Effector memory CD4-positive, alpha-beta T cell (primary cell): ENCODE measurements around the gene KIF26B.

ENCODE experiments used
- DNase-seq, 3 donors: peaks; one replicate each; pipeline ENCODE4 v3.0.0-alpha.2; 2020
- H3K27ac ChIP-seq: 2 replicates; pipeline ENCODE4 v1.7.0; 2013; ENCODE audit warnings: mild to moderate bottlenecking, low read length, moderate library complexity; ENCODE audit not compliant: insufficient read depth, poor library complexity, severe bottlenecking
- H3K27me3 ChIP-seq: replicated peaks from 2 replicates; pipeline ENCODE4 v1.7.0; 2013; ENCODE audit warnings: mild to moderate bottlenecking, low read length; ENCODE audit not compliant: insufficient read depth, control insufficient read depth, poor library complexity, severe bottlenecking
- H3K36me3 ChIP-seq: 2 replicates; pipeline ENCODE4 v1.7.0; 2013; ENCODE audit warnings: mild to moderate bottlenecking, low read length, moderate library complexity; ENCODE audit not compliant: control insufficient read depth, insufficient read depth
- H3K4me1 ChIP-seq: 2 replicates; pipeline ENCODE4 v1.7.0; 2013; ENCODE audit warnings: low read length, mild to moderate bottlenecking; ENCODE audit not compliant: control insufficient read depth, insufficient read depth, poor library complexity, severe bottlenecking
- H3K4me3 ChIP-seq: 2 replicates; pipeline ENCODE4 v1.7.0; 2013; ENCODE audit warnings: low read length, low read depth, mild to moderate bottlenecking; ENCODE audit not compliant: insufficient read depth, poor library complexity, severe bottlenecking
- H3K9me3 ChIP-seq: 2 replicates; pipeline ENCODE4 v1.7.0; 2013; ENCODE audit warnings: mild to moderate bottlenecking, low read length, moderate library complexity; ENCODE audit not compliant: control insufficient read depth

The KIF26B gene

GRCh38 chr1:245419461-245419978 is 264.7 kb downstream of the KIF26B start:
- H3K27me3 ChIP-seq: no peaks in the 10 kb centered on the region
- H3K36me3 ChIP-seq: no peaks in the 10 kb centered on the region
- DNase-seq: no peak
- H3K9me3 ChIP-seq: no peaks in the 10 kb centered on the region
- no peak overlapping the region for H3K27ac ChIP-seq
- no peak overlapping the region for H3K4me3 ChIP-seq
- H3K4me1 ChIP-seq: no peaks in the 10 kb centered on the region

GRCh38 chr1:245419989-245420388 is 265.2 kb downstream of the KIF26B start:
- H3K4me1 ChIP-seq: no peaks in the 10 kb centered on the region
- H3K36me3 ChIP-seq: no peaks in the 10 kb centered on the region
- no peaks in the 10 kb centered on the region for H3K27me3 ChIP-seq
- no peak for DNase-seq
- H3K27ac ChIP-seq: no peak overlapping the region
- no peaks in the 10 kb centered on the region for H3K9me3 ChIP-seq
- H3K4me3 ChIP-seq: no peak overlapping the region

GRCh38 chr1:245420926-245421325 is 266.1 kb downstream of the KIF26B start:
- Histone ChIP-seq H3K36me3 (no peaks in the 10 kb centered on the region), H3K27ac (no peak overlapping the region), H3K9me3 (no peaks in the 10 kb centered on the region), H3K4me3 (no peak overlapping the region), H3K27me3 (no peaks in the 10 kb centered on the region), H3K4me1 (no peaks in the 10 kb centered on the region)
- DNase-seq: no peak

GRCh38 chr1:245428681-245429080 is 273.9 kb downstream of the KIF26B start:
- no peak overlapping the region for H3K4me3 ChIP-seq
- H3K36me3 ChIP-seq: no peaks in the 10 kb centered on the region
- H3K27ac ChIP-seq: no peak overlapping the region
- H3K4me1 ChIP-seq: no peaks in the 10 kb centered on the region
- no peaks in the 10 kb centered on the region for H3K27me3 ChIP-seq
- DNase-seq: no peak
- H3K9me3 ChIP-seq: no peaks in the 10 kb centered on the region

- Histone ChIP-seq H3K36me3 (no peaks in the 10 kb centered on the region), H3K27me3 (no peaks in the 10 kb centered on the region), H3K9me3 (no peaks in the 10 kb centered on the region), H3K4me1 (no peaks in the 10 kb centered on the region), H3K27ac (no peak overlapping the region), H3K4me3 (no peak overlapping the region)
- DNase-seq: no peak
Observed at GRCh38 chr1:245431706-245432105, 276.9 kb downstream of the KIF26B start.

GRCh38 chr1:245432228-245432875 is 277.6 kb downstream of the KIF26B start:
- no peak overlapping the region for H3K27ac ChIP-seq
- no peaks in the 10 kb centered on the region for H3K36me3 ChIP-seq
- H3K27me3 ChIP-seq: no peaks in the 10 kb centered on the region
- H3K9me3 ChIP-seq: no peaks in the 10 kb centered on the region
- no peak for DNase-seq
- H3K4me3 ChIP-seq: no peak overlapping the region
- H3K4me1 ChIP-seq: no peaks in the 10 kb centered on the region

- DNase-seq: no peak
- no peak overlapping the region for H3K4me3 ChIP-seq
- H3K9me3 ChIP-seq: no peaks in the 10 kb centered on the region
- H3K27ac ChIP-seq: no peak overlapping the region
- H3K4me1 ChIP-seq: no peaks in the 10 kb centered on the region
- no peaks in the 10 kb centered on the region for H3K27me3 ChIP-seq
- H3K36me3 ChIP-seq: no peaks in the 10 kb centered on the region
Observed at GRCh38 chr1:245433561-245433960, 278.8 kb downstream of the KIF26B start.

- Histone ChIP-seq H3K27me3 (no peaks in the 10 kb centered on the region), H3K4me3 (no peak overlapping the region), H3K4me1 (no peaks in the 10 kb centered on the region), H3K9me3 (no peaks in the 10 kb centered on the region), H3K27ac (no peak overlapping the region), H3K36me3 (no peaks in the 10 kb centered on the region)
- DNase-seq: no peak
Observed at GRCh38 chr1:245434280-245434679, 279.5 kb downstream of the KIF26B start.

GRCh38 chr1:245436407-245436806 is 281.6 kb downstream of the KIF26B start:
- no peaks in the 10 kb centered on the region for H3K27me3 ChIP-seq
- no peak overlapping the region for H3K4me3 ChIP-seq
- H3K9me3 ChIP-seq: no peaks in the 10 kb centered on the region
- DNase-seq: no peak
- no peaks in the 10 kb centered on the region for H3K4me1 ChIP-seq
- no peaks in the 10 kb centered on the region for H3K36me3 ChIP-seq
- no peak overlapping the region for H3K27ac ChIP-seq

- Histone ChIP-seq H3K36me3 (no peaks in the 10 kb centered on the region), H3K27ac (no peak overlapping the region)
- DNase-seq: no peak
Observed at GRCh38 chr1:245437369-245438062, 282.7 kb downstream of the KIF26B start.

More at GRCh38 chr1:245437369-245438062, 282.7 kb downstream of the KIF26B start:
- no peaks in the 10 kb centered on the region for H3K9me3 ChIP-seq
- no peaks in the 10 kb centered on the region for H3K4me1 ChIP-seq
- no peak overlapping the region for H3K4me3 ChIP-seq
- H3K27me3 ChIP-seq: no peaks in the 10 kb centered on the region
